NCI-H1930 (cell line): ENCODE measurements around the gene F5.
"Not testable (repeated sequence)": the region's sequence is repeated elsewhere in the genome, so short reads cannot be mapped to it uniquely, and the experiment has no call there.

ENCODE experiments used
- DNase-seq, 2 experiments: peaks; one replicate each; lab custom pipeline; 2025; lab: John Stamatoyannopoulos, UW

The F5 gene

DNA sequence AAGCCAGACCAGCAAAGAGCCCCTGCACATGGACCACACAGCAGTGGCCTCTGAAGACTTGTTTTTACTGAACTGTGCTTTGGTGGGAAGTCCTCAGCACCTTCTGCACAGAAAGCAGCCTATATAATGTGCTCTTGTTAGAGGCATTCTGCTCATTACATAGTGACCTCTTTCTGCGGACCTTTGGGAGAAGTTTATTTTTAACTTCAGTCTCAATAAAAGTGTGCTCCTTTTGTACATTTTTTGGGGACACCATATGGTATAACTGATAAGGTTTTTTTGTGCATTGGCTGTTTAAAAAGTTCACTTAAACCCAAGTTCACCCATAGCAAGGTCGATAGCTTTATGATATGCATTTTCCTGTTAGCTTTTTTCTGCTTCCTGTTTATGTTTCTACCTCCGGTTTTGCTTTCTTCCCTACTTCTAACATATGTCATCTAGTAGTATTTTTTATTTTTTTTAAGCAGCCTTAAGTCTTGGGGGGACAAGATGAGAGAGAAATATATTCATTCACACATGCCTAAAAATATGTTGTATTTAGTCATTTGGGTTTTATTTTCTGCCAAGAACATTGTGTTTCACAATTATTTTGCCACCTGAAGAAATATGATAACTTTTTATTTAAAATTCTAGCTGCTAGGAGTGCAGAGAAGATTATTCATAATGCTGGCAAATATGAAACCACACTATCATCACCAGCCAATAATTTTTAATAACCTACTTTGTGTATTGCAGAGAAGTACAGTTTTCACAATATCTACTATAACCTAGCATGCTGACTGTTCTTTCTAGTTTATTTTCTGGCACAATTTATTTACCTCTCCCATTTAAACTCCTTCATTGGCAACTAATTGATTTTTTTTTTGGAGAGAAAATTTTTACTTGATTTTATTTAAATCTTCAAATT, 77.6 kb downstream of the F5 start:
- no peak for DNase-seq

DNA sequence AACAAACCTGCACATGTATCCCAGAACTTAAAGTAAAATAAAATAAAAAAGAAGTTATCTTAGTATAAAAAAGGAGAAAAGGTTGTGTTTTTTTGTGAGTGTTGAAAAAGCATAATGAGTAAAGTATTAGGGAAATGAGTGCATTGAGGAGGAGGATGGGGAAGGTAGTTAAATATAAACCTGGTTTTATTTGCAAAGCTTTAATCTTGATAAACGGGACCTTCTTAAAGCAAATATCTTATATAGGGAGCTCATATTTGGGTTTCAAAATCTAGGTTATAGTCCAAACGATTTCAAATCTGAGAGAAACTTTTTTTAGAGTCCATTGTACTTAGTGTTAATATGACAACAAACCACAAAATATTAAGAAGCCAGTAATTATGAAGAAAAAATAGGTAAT, 78.9 kb downstream of the F5 start:
- no peak for DNase-seq

DNA sequence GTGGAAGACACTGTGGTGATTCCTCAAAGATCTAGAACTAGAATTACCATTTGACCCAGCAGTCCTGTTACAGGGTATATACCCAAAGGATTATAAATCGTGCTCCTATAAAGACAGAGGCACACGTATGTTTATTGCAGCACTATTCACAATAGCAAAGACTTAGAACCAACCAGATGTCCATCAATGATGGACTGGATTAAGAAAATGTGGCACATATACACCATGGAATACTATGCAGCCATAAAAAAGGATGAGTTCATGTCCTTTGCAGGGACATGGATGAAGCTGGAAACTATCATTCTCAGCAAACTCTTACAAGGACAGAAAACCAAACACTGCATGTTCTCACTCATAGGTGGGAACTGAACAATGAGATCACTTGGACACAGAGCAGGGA, 82.7 kb downstream of the F5 start:
- not testable (repeated sequence) for DNase-seq

DNA sequence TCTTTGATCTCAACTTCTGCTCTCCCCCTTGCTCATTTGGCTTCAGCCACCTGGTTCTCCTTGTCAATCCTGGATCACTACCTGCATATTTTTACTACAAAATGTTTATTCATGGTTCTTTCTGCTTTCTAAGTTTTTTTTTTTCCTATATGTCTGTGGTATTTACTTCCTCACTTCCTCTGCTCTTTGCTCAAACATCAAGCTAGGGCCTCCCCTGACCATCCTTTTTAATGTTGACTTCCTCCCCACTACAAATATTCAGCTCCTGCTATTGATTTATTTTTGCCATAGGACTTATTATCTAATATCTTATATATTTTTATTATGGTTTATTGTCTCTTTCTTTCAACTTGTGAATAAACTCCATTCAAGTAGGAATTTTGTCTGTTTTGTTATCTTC, 86.5 kb downstream of the F5 start:
- DNase-seq: no peak

GRCh38 chr1:169497317-169497716, 89.0 kb downstream of the F5 start:
- no peak for DNase-seq

- no peak for DNase-seq
These were observed 90.4 kb downstream of the F5 start for GRCh38 chr1:169495916-169496315.

DNA sequence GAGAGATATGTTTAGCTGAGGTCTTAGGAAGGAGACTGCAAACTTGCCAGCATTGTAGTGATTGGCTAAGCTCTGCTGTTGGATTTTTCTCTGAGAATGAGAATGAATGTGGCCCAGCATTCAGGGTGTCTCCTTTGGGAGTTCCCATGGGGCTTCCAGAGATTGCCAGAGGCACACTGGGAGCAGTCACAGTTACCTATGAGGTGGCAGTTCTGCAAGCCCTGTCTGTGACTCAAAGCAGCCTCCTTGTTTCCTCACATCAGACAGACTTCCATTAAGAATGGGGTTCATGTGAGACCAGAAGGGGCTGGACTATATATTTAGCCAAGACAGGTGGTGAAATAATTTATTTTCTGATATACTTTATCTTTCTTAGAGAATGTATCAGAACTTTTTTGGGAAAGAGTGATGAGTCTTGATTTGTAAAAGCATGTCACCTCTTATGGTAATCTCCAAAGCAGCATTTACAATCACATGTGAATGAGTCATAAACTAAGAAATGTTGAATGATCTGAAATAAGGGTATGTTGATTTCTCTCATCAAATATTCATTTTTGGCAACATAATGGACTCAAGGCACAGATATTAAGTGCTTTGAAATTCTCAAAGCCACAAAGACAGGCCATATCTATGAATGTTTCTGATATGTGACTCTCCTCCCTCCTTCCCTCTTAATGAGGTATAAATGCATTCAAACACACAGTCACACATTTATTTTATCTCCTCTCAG, 91.1 kb downstream of the F5 start:
- DNase-seq: no peak

DNA sequence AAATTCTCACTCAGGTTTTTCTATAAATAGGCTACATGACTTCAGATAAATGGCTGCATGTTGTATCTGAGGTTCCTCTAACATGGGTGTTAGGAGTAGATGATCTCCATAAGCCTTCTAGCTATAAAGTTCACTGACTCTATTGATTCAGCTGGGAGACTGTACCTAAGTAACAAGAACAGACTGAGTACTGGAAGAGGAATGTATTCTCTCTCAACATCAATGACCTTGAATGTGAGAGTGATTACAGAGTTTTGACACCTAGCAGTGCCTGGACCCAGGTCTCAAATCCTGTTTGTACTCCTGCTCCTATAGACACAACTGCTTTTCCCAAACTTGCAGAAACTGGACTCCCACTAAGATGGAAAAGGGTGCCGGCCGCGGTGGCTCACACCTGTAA, 91.9 kb downstream of the F5 start:
- no peak for DNase-seq

DNA sequence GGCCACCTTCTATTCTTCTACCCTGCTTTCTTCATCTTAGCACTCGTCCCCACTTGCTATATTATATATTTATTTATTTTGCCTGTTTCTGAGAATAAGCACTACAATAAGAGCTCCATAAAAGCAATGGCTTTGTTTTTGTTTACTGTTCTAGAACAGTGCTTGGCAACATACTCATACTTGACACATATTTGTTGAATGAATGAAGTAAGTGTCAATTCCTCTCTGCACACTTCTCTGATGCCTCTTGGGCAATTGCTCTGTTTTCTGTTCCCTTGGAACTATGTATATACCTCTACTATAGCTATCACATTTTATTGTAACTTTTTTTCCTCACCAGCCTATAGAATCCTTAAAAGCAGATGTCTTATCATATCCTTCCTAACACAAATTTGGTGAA, 93.0 kb downstream of the F5 start:
- no peak for DNase-seq

DNA sequence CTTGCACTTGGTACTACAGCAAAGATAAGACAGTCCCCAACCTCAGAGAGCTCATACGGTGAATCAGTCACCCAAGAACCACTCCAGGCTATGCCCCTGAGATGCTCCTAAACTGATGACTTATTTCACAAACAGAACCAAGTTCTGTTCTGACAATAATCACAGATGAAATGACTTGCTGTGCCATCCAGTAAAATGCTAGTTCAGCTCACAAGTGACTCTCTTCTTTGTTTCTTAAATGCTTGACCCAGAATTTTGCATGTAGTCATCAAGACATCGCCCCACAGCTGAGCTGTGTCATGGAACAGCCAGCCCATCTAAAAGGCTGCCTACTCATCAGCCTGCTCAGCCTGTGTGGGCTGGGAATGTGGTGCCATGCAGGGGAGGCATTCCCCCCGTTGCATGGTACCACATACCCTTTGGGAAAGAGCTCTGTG, 94.4 kb downstream of the F5 start:
- no peak for DNase-seq

- no peak for DNase-seq
These were observed 98.1 kb downstream of the F5 start for GRCh38 chr1:169488157-169488556.

- DNase-seq: no peak
These were observed 98.7 kb downstream of the F5 start for GRCh38 chr1:169487561-169487960.

GRCh38 chr1:169487133-169487532, 99.1 kb downstream of the F5 start:
- DNase-seq: no peak

DNA sequence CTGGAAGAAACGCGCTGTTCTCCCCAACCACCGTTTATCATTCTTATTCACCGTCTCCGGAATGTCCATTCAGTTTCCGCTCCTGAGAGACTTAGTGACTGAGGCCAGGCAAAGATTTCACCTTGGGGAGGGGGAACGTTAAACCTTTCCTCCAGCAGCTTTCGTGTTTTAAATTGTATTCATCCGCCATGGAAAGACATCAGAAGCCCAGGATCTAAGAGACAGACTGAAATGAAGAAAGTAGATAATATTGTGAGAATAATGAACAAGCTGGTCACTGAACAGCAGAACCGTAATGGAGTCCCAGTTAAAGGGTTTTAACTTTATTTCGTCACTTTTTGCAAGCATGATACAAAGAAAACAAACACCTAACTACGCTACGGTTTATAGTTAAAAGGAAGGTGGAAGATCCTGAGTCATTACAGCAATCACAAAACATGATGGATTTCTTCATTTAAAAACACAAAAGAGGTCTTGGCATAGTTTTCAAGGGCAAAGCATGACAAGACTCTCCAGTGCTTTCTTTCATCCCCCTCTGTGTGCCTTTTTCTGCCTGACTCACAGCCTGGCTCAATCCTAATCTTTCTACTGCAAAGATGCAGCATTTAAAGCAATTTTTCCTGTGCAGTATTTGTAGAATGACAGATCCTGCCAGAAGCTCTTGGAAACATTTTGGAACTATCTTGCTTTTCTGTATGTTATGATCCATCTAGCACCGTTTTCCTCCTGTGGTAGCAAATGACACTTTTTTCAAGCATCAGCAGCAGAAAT, 99.8 kb downstream of the F5 start:
- no peak for DNase-seq

DNA sequence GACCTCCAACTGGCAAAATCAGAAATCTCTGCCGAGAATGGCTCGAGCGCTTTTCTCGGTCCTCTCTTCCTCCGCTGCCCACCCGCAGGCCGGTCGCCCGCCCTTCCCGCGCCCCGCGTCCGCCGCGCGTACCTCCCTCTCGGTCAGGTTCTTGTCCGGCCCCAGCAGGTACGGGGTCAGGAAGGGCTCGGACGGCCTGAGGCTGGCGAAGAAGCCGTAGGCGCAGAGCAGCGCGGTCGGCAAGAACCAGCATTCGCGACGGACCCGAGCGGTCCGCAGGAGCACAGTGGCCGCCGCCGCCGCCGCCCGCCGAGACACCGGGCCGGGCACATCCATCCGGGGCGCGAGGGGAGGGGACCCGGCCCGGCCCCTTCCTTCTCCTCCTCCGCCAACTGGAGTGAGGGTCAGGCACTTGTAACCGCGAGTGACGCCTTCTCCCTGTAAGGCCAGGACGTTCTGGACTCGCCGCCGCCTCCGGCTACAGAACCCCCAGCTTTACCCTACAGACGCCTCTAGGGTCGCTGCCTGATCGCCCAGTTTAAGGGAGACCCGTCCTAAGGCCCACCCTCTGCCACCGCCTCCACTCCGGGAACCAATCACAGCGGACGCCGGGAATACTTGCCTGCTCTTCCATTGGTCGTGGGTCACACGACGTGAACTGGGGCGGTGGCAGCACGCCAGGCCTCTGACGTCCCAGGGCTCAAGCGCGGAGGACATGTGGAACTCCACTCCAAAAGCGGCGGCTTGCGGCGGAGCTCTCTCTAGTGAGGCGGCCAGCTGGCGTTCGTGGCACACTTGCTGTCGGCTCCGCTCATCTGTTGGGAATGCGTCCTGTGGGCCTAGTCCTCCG, 100.6 kb downstream of the F5 start, which contains the start of gene SLC19A2:
Gene SLC19A2, minus strand, starts transcription at position 514 of the 850 bp plus-strand sequence. Its CDS starts 178 bp downstream, at position 336.
- peak; percentile 95 to 98 for DNase-seq

- DNase-seq: no peak
These were observed 101.4 kb downstream of the F5 start for GRCh38 chr1:169484683-169485430.

GRCh38 chr1:169484101-169484500, 102.2 kb downstream of the F5 start:
- DNase-seq: no peak

- DNase-seq: no peak
These were observed 102.7 kb downstream of the F5 start for GRCh38 chr1:169483500-169483966.

DNA sequence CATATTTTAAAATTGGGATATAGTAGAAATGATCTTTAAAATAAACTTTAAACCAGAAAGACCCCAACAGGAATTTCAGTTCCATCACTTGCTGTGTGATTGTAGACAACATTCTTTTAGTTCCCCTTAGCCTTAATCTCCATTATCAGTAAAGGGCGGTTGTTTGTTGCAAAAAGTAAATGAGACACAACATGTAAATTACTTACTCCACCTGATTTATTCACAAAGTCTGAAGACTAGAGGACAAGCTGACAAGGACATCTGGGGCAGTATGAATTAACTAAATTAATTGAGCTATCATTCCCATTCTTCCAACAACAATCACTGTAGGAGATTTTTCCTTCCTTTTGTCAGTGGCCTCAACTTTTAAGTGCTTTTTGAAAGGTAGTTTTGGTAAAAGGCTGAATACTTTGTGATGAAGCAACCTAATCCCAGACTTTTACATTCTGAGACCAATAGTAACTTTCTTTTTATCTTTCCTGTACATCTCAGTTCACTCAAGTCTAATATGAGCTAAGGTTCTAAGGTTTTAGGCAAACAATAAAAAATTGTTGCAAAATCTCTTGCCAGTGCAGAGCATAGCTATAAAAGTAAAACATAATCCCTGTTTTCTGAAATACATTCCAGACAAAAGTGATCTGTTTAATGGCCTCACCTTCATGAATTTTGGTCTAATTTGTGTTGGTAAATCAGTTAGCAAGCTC, 106.8 kb downstream of the F5 start:
- no peak for DNase-seq

GRCh38 chr1:169478094-169478672, 108.1 kb downstream of the F5 start:
- no peak for DNase-seq
